NB4 (cell line): ENCODE data around the gene NRL.
A peak's percentile ranks its signal among the peaks of the same experiment; 100 is the strongest.

Experiments
- DNase-seq: peaks from one replicate; pipeline ENCODE4 v3.0.0; 2010; ENCODE audit warnings: low read depth
- H3K4me3 ChIP-seq: one replicate; pipeline ENCODE4 v1.5.1; 2011; ENCODE audit warnings: mild to moderate bottlenecking, low read depth, low read length, moderate library complexity
- CTCF ChIP-seq: IDR thresholded peaks from one replicate; pipeline ENCODE4 v1.5.1; 2012; ENCODE audit warnings: low read depth, low read length
- MAX ChIP-seq: IDR thresholded peaks from 2 replicates; pipeline ENCODE4 v1.6.1; 2011; ENCODE audit warnings: low read depth, low read length
- MYC ChIP-seq: IDR thresholded peaks from 2 replicates; pipeline ENCODE4 v1.6.1; 2011; ENCODE audit warnings: low read depth, low read length
- POLR2A ChIP-seq: IDR thresholded peaks from 2 replicates; pipeline ENCODE4 v1.6.1; 2011; ENCODE audit warnings: mild to moderate bottlenecking; ENCODE audit not compliant: insufficient read length; ENCODE audit errors: extremely low read depth

Gene NRL

GRCh38 chr14:24098229-24098926, 16.4 kb downstream of the NRL start:
- DNase-seq: no peak
- no peak overlapping the region for H3K4me3 ChIP-seq
- TF ChIP-seq MYC (no peak), CTCF (no peak), POLR2A (no peak), MAX (no peak)

GRCh38 chr14:24096545-24097181, 18.1 kb downstream of the NRL start:
- no peak overlapping the region for H3K4me3 ChIP-seq
- TF ChIP-seq CTCF (no peak), MYC (no peak), POLR2A (no peak), MAX (no peak)
- no peak for DNase-seq

- TF ChIP-seq MAX (peak; percentile 99), POLR2A (peak; percentile 83), MYC (peak; percentile 96), CTCF (no peak)
- peak; percentile 90 for DNase-seq
- H3K4me3 ChIP-seq: peak overlapping the region; percentile 92
These were observed 19.3 kb downstream of the NRL start for GRCh38 chr14:24095271-24096068.

- no peak for DNase-seq
- H3K4me3 ChIP-seq: peak overlapping the region; percentile 92
- TF ChIP-seq CTCF: no peak
- TF ChIP-seq MAX: no peak
- TF ChIP-seq POLR2A: no peak
- no peak for TF ChIP-seq MYC
These were observed 19.9 kb downstream of the NRL start for GRCh38 chr14:24094841-24095270.

GRCh38 chr14:24093901-24094840, 20.6 kb downstream of the NRL start, which contains the start of gene PCK2:
TSS of gene PCK2 (plus strand) at chr14:24094311. CDS start at chr14:24094406, 95 bp downstream.
- TF ChIP-seq MAX (peak; percentile 49), CTCF (no peak), MYC (peak; percentile 70), POLR2A (peak; percentile 57)
- H3K4me3 ChIP-seq: peak within 1 kb of the TSS; percentile 92
- peak; percentile 98 for DNase-seq
